ENCODE data around the gene FCGR3B. TPM values are rescaled to one million over a fixed set of nuclear protein-coding genes. Genes with fewer than 3 reads are reported as not detected.
A peak's percentile ranks its signal among the peaks of the same experiment; 100 is the strongest.
"Not testable (repeated sequence)": the region's sequence is repeated elsewhere in the genome, so short reads cannot be mapped to it uniquely, and the experiment has no call there.

Gene FCGR3B
- total and polyA plus RNA-seq, 9 donors, result 0.19 to 6.4 (median 0.92) TPM; not detected in 1

DNA sequence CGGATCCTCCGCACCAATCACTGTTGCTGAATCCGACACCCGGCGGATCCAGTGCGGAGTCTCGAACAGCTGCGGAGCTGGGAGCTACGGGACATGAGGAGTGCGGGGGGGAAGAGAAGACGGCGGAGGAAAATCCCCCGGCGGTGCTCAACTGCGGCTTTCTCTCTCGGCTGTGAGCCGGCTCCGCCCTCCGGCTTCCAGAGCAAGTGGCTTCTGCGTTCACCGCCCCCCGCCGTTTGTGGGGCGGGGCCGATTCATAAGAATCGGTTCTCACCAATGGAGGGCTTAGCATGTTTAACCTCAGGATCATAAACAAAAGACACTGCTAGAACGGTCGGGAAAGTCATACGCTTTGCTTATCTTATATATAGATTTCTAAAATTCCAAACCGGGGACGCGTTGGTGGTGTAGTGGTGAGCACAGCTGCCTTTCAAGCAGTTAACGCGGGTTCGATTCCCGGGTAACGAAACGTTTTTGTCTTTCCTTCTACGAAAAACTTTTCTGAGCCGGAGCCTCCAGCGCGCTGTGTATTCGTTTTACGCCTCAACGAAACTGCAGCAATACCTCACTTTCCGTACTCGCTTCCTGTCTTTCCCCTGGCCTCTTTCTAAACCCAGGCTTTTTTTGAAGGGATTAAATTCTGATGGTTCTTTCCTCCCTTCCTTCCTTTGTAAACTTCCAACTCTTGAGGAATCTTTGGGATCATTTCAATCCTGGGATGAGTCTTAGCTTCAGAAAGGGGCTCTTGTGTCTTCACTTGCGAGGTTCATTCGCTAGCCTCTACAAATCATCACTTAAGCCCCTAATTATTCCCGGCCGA is 18.4 kb downstream of the FCGR3B start:
- peak overlapping the region; percentile 87 to 90 for H3K27ac ChIP-seq
- 0 to 1% (median 1%) methylated on average over 49 to 51 of the region's 51 CpGs for WGBS, 3 donors
- peak overlapping the region; percentile 46 for H3K4me3 ChIP-seq
- peak; percentile 91 to 97 (median 96) for DNase-seq
- not testable (repeated sequence) for H3K4me1 ChIP-seq (ENCODE audit: insufficient read depth); H3K9me3 ChIP-seq; H3K27me3 ChIP-seq; H3K36me3 ChIP-seq
- peak; percentile 14 for TF ChIP-seq POLR2A (IDR thresholded peaks at IDR 0.05)
- intact Hi-C loops (cut with DNase I), result loop anchor here in 1 of 4 donors (10.0 kb wide), 1 partner anchor 218 kb away; no protein-coding TSS in a partner anchor

DNA sequence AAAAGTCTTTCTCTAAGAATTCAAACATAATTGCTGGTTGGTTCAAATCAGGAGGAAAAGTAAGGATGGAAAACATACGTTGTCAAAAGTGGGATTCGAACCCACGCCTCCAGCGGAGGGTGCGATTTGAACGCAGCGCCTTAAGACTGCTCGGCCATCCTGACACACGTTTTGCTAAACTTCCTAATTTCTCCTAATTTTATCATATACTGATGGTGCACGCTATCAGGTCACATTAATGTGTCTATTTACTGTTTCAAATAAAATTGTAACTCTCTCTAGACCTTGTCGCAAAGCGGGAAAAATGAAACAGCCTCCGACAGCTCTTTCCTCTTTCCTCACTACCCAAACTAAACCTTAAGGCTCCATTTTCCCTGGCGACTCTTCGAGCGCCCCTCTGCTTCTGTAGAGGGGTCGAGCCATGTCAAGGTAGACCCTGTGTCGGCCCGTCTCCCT is 19.1 kb downstream of the FCGR3B start:
- not testable (repeated sequence) for H3K36me3 ChIP-seq; H3K4me1 ChIP-seq (ENCODE audit: insufficient read depth); H3K9me3 ChIP-seq; H3K27me3 ChIP-seq
- peak overlapping the region; percentile 64 to 90 for H3K27ac ChIP-seq
- 1% methylated on average over 17 to 19 of the region's 19 CpGs for WGBS, 3 donors
- H3K4me3 ChIP-seq, result peak overlapping the region; percentile 46
- peak in 1 of 5 donors; percentile 37 for DNase-seq
- intact Hi-C loops (cut with DNase I), result loop anchor here in 1 of 4 donors (10.0 kb wide), 1 partner anchor 217 kb away; no protein-coding TSS in a partner anchor

DNA sequence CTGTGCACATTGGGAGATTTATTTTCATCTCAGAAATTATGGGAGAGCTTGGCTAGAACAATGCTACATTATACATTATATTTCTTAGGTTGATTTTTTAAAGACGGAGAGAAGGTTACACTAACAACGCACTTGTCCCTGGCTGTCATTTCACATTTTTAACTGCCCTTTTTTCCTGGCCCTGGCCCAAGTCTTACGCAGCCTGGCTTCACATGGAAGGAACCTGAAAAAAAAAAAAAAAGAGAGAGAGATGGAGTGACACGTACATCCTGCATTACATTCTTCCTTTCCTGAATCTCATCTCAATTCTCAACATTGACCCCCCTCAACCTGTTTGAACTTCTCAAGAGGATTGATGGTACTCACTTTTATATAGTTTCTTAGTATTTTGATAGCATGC is 20.8 kb downstream of the FCGR3B start:
- H3K27ac ChIP-seq; H3K9me3 ChIP-seq; H3K27me3 ChIP-seq; DNase-seq; H3K4me1 ChIP-seq (ENCODE audit: insufficient read depth); H3K4me3 ChIP-seq; H3K36me3 ChIP-seq: not testable (repeated sequence)
- 52 to 66% (median 61%) methylated on average over 4 of the region's 4 CpGs for WGBS, 3 donors
- intact Hi-C loops (cut with DNase I), result loop anchor here in 1 of 4 donors (10.0 kb wide), 1 partner anchor 215 kb away; no protein-coding TSS in a partner anchor

DNA sequence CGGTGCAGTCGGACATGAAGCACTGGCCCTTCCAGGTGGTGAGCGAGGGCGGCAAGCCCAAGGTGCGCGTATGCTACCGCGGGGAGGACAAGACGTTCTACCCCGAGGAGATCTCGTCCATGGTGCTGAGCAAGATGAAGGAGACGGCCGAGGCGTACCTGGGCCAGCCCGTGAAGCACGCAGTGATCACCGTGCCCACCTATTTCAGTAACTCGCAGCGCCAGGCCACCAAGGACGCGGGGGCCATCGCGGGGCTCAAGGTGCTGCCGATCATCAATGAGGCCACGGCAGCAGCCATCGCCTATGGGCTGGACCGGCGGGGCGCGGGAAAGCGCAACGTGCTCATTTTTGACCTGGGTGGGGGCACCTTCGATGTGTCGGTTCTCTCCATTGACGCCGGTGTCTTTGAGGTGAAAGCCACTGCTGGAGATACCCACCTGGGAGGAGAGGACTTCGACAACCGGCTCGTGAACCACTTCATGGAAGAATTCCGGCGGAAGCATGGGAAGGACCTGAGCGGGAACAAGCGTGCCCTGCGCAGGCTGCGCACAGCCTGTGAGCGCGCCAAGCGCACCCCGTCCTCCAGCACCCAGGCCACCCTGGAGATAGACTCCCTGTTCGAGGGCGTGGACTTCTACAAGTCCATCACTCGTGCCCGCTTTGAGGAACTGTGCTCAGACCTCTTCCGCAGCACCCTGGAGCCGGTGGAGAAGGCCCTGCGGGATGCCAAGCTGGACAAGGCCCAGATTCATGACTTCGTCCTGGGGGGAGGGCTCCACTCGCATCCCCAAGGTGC is 24.2 kb downstream of the FCGR3B start:
- H3K9me3 ChIP-seq; H3K36me3 ChIP-seq; intact Hi-C loops (cut with DNase I); H3K27ac ChIP-seq; H3K4me1 ChIP-seq (ENCODE audit: insufficient read depth); H3K4me3 ChIP-seq; H3K27me3 ChIP-seq; DNase-seq: not testable (repeated sequence)
- WGBS, 3 donors, result 82 to 94% (median 93%) methylated on average over 29 to 55 of the region's 58 CpGs

DNA sequence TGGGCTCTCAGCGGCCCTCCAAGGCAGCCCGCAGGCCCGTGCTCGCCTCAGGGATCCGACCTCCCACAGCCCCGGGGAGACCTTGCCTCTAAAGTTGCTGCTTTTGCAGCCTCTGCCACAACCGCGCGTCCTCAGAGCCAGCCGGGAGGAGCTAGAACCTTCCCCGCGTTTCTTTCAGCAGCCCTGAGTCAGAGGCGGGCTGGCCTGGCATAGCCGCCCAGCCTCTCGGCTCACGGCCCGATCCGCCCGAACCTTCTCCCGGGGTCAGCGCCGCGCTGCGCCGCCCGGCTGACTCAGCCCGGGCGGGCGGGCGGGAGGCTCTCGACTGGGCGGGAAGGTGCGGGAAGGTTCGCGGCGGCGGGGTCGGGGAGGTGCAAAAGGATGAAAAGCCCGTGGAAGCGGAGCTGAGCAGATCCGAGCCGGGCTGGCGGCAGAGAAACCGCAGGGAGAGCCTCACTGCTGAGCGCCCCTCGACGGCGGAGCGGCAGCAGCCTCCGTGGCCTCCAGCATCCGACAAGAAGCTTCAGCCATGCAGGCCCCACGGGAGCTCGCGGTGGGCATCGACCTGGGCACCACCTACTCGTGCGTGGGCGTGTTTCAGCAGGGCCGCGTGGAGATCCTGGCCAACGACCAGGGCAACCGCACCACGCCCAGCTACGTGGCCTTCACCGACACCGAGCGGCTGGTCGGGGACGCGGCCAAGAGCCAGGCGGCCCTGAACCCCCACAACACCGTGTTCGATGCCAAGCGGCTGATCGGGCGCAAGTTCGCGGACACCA is 25.0 kb downstream of the FCGR3B start:
- H3K27me3 ChIP-seq; H3K36me3 ChIP-seq; intact Hi-C loops (cut with DNase I); H3K4me1 ChIP-seq (ENCODE audit: insufficient read depth); H3K4me3 ChIP-seq; H3K27ac ChIP-seq; H3K9me3 ChIP-seq: not testable (repeated sequence)
- peak in 4 of 5 donors; percentile 44 to 78 (median 56) for DNase-seq
- 15 to 20% (median 19%) methylated on average over 25 to 57 of the region's 78 CpGs for WGBS, 3 donors

GRCh38 chr1:161605024-161605423 is 26.0 kb downstream of the FCGR3B start:
- H3K9me3 ChIP-seq; H3K27ac ChIP-seq; H3K4me1 ChIP-seq (ENCODE audit: insufficient read depth); H3K36me3 ChIP-seq; H3K27me3 ChIP-seq; H3K4me3 ChIP-seq; intact Hi-C loops (cut with DNase I): not testable (repeated sequence)
- peak in 1 of 5 donors; percentile 21 for DNase-seq
- 96 to 98% (median 96%) methylated on average over 9 to 12 of the region's 12 CpGs for WGBS, 3 donors

GRCh38 chr1:161597077-161597476 is 33.9 kb downstream of the FCGR3B start:
- DNase-seq; H3K9me3 ChIP-seq; H3K36me3 ChIP-seq; H3K4me1 ChIP-seq (ENCODE audit: insufficient read depth); H3K27ac ChIP-seq; H3K4me3 ChIP-seq; intact Hi-C loops (cut with DNase I); H3K27me3 ChIP-seq: not testable (repeated sequence)
- WGBS, 3 donors, result 38 to 66% (median 63%) methylated on average over 3 of the region's 3 CpGs

DNA sequence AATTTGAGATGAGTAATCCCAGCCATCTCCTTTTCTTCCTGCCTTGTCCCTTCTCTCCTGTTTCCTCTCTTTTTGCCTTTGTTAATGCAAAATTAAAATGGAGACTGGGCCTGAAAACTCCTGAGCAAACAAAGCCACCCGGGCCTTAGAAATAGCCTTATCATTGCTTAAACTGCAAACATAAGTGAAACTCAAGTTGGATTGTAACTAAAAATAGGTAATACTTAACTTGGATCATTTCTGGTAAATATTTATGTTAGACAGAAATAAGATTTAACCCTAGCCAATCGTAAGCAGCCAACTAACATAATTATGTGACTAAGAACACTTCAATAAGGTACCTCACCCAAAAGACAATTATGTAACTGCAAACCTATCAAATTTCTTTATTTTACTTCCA is 35.4 kb downstream of the FCGR3B start:
- H3K4me3 ChIP-seq; H3K36me3 ChIP-seq; intact Hi-C loops (cut with DNase I); DNase-seq; H3K27ac ChIP-seq; H3K9me3 ChIP-seq; H3K27me3 ChIP-seq; H3K4me1 ChIP-seq (ENCODE audit: insufficient read depth): not testable (repeated sequence)
- WGBS, 3 donors, result 41 to 71% (median 53%) methylated on average over 2 of the region's 2 CpGs

DNA sequence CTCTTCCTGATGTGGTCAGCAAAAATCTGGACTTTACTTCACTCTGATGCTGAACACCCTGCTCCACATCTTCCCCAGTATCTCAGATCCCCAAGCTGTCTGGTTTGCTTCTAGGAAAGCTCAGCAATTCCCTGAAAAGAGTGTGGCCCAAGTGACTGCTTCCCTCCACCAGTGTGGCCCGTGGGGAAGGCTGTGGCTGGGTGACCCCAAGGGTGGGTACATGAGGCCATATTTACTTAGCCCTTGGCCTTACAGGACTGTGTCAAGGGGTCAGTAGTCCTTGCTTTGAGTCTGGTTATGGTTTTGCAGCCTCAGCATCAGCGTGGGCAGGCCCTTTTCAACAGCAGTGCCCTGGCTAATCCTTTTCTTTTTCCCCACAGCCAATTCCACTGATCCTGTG is 35.8 kb downstream of the FCGR3B start:
- H3K27ac ChIP-seq; H3K9me3 ChIP-seq; H3K36me3 ChIP-seq; H3K4me1 ChIP-seq (ENCODE audit: insufficient read depth); H3K4me3 ChIP-seq; H3K27me3 ChIP-seq; intact Hi-C loops (cut with DNase I): not testable (repeated sequence)
- peak in 1 of 5 donors; percentile 15 for DNase-seq
- 33 to 70% (median 67%) methylated on average over 1 to 2 of the region's 2 CpGs for WGBS, 3 donors

DNA sequence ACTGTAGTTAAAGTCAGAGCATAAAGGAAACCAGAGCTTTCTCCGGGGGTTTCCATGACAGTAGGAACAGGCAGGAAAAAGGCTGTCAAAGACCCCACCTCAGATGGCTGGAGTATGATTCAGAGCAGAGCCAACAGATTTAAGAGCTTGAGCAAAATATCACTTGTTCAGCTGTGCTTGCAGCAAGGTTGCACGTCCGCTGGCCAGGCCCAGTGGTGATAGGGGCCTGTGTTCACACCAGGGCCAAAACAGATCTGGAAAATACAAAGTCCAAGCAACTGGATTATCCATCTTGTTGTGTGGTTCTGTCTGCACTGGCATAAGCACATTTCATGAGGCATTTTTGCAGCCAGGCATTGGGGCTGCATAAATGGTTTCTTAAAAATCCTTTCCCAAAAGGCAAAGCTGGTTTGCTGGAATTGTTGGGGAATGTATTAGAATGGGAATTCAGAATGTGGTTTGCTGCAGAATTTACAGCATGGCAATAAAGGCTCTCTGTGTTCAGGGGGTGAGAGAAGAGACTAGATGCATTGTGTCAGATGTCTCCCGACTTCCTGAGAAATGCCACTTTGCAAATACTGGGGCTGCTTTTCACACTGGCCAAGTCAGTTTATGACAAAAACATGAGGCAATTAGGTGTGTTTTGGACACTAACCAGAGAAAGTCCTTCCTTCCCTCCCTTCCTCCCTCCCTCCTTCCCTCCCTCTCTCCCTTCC is 36.5 kb downstream of the FCGR3B start:
- H3K9me3 ChIP-seq; H3K27ac ChIP-seq; H3K4me3 ChIP-seq; intact Hi-C loops (cut with DNase I); DNase-seq; H3K4me1 ChIP-seq (ENCODE audit: insufficient read depth); H3K36me3 ChIP-seq; H3K27me3 ChIP-seq: not testable (repeated sequence)
- 71 to 76% (median 72%) methylated on average over 4 of the region's 4 CpGs for WGBS, 3 donors

Measured in ovary (tissue), 9 donors.